ENCODE data around the gene LHPP.
A peak's percentile ranks its signal among the peaks of the same experiment; 100 is the strongest.
"Not testable (repeated sequence)": the region's sequence is repeated elsewhere in the genome, so short reads cannot be mapped to it uniquely, and the experiment has no call there.

The LHPP gene

DNA sequence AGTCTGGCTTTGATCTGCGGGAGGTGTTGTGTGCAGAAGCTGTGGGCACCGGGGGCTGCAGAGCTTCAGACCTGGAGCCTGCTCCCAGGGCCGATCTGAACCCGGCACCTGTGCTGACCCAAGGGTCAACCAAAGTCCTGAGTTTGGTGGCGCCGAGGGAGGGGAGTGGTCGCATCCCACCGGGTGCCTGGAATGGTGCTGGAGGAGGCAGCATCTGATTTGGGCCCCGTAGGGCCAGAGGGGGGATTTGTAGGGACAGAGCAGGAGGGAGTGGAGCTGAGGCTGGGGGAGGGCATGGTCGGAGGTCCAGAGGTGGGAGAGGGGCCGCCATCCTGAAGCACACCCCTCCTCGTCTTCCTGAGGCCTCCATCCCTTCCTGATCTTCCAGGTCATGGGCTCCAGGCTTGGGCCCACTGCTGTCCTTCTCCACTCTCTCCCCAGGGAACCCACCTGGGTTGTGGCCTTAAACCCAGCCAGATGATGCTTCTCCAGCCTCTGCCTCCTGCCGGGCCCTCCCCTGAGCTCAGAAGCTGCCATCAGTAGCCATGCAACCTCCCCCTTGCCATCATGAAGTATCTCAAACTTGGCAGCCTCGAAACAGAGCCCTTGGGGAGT lies 112.9 kb downstream of the LHPP start:
- no peak for DNase-seq (ENCODE audit: low read depth)

DNA sequence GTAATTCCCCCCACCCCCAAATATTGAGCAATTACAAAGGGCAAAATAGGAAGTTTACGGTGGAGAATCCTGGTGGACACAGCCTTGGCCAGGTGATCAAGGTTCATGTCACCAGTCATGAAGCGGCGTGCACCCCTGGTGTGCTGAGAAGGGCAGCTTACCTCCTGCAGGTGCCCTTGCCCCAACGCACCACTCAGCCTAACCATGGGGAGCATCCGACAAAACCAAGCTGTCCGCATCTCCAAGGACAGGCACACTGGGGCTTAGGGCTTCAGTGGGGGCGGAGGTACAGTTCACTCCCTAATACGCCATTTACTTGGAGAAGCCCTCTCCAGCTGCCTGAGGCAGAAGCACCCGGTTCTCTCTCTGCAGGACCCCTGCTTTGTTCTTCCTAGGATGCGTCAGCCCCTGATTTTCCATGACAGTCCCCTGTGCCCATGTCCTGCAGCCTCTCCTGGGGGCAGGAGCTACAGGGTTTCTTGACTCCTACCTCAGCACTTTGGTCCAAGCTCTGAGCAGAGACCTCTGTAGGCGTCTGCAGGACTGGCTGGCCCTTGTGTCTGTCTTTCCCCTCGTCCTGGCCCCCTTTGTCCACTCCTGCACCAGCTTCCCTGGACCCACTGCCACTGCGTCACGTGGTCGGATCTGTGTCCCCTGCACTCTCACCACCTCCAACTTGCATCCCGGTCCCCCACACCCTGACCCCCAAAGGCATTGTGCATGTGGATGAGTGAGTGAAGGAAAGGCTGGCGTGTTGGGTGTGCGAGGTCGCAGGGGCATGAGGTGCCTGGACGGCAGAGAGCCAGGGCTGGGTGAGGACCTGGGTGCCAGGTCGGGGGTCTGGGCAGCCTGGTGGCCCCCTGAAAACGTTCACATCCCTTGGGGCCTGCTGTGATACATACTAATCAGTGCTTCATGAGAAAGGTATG lies 113.7 kb downstream of the LHPP start:
- DNase-seq (ENCODE audit: low read depth): no peak

- no peak for DNase-seq (ENCODE audit: low read depth)
Measured at GRCh38 chr10:124576526-124577420, 115.2 kb downstream of the LHPP start.

DNA sequence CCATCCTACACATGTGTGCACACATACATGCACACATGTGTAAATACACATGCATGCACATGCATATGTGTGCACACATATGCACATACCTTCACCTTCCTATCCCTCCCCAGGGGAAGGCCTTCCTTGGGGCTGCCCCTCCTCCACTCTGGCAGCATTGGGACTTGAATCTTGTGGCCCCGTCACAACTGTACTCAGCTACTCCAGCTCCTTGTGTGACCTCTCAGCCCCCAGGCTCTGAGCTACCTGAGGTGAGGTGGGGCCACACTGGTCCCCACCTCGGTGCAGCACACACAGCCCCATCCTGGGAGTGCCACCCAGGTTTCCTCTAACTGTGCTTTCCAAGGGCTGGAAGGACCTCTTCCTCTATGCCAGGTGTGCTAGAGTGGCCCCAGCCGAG lies 116.0 kb downstream of the LHPP start:
- DNase-seq (ENCODE audit: low read depth): no peak

- no peak for DNase-seq (ENCODE audit: low read depth)
Measured at GRCh38 chr10:124578231-124579010, 116.8 kb downstream of the LHPP start.

GRCh38 chr10:124579011-124579399 lies 117.4 kb downstream of the LHPP start:
- DNase-seq (ENCODE audit: low read depth): no peak

DNA sequence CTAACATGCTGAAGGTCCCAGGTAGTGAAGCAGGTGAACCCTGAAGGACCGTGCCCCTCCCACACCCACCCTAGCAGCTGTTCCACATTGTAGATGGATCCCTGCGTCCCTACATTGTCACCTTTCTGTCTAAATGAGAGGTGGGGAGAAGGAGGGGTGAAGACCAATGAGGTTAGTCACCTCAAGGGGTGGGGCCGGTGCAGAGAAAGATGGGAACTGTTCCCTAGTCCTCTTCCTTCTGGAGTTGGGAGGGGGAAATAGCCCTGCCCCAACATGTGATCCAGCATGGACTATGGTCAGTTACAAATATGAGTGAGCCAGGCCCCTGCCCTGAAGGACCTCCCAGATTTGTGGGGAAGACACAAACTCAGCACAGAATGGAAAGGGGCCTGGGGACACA lies 124.5 kb downstream of the LHPP start:
- no peak for DNase-seq (ENCODE audit: low read depth)

DNA sequence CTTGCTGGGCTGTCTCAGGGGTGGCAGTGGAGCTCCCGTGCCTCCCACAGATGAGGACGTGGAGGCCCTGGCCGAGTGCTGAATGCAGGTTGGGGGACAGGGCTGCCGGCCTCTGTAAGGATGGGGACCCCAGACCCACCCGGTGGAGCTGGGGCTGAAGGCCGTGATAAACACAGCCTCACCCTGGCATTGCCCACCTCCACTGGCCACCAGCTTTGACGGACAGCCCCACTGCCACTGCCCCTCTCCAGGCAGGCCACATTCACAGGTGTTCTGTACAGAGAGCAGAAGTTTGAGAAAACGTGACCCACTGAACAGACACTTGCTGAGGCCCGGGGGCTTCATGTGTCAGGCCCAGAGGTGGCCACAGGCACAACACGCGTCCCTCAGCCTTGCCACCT lies 126.2 kb downstream of the LHPP start:
- no peak for DNase-seq (ENCODE audit: low read depth)

GRCh38 chr10:124588341-124588735 lies 126.7 kb downstream of the LHPP start:
- DNase-seq (ENCODE audit: low read depth): not testable (repeated sequence)

GRCh38 chr10:124588736-124589490 lies 127.3 kb downstream of the LHPP start:
- DNase-seq (ENCODE audit: low read depth): peak; percentile 60

GRCh38 chr10:124589491-124590041 lies 127.9 kb downstream of the LHPP start:
- DNase-seq (ENCODE audit: low read depth): no peak

- no peak for DNase-seq (ENCODE audit: low read depth)
Measured at GRCh38 chr10:124590216-124591122, 128.8 kb downstream of the LHPP start.

- no peak for DNase-seq (ENCODE audit: low read depth)
Measured at GRCh38 chr10:124591123-124591495, 129.5 kb downstream of the LHPP start.

GRCh38 chr10:124592101-124592500 lies 130.5 kb downstream of the LHPP start:
- DNase-seq (ENCODE audit: low read depth): no peak

DNA sequence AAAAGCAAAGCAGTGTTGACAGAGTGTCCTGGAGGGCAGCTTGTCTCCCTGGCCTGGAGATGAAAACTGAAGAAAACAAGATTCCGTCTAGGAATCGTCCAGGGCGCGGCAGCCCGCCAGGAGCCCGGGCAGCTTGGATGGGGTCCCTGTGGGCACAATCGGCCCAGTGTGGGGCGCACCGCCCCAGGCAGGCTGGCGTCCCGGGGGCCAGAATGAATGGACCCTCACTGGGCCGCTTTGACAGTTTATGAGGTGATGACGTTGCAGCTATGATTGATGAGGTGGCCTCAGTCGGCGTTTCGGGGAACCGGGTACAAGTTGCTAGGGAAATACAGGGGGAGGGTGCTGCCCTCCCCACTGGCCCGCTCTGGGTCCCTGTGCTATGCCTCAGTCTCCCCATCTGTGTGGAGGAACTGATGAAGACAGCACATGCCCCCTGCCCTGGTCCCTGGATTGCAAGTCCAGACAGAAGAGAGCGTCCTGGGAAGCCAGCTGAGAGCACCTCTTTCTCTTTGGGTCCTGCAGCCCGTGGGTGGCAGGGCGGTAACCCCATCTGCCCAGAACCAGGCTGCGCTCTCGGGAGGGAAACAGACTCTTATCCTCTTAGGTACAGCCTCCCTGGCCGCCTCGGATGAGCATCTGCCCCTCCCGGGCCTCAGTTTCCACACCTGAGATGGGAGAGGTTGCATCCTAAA lies 131.3 kb downstream of the LHPP start:
- no peak for DNase-seq (ENCODE audit: low read depth)

GRCh38 chr10:124593431-124593985 lies 131.9 kb downstream of the LHPP start:
- no peak for DNase-seq (ENCODE audit: low read depth)

DNA sequence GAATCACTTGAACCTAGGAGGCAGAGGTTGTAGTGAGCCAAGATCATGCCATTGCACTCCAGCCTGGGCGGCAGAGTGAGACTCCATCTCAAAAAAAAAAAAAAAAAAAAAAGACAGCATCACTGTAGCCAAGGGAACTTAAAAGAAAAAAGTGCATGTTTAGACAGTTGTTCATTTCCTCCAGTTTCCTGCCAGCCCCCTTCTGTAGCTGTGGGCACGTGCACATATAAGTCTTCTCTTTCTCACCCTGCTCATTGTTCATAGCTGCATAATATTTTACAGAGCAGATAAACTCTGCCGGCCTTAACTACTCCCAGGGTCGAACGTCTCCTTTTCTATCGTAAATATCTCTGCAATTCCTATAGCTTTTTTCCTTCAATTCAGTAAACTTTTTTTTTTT lies 132.6 kb downstream of the LHPP start:
- DNase-seq (ENCODE audit: low read depth): no peak

DNA sequence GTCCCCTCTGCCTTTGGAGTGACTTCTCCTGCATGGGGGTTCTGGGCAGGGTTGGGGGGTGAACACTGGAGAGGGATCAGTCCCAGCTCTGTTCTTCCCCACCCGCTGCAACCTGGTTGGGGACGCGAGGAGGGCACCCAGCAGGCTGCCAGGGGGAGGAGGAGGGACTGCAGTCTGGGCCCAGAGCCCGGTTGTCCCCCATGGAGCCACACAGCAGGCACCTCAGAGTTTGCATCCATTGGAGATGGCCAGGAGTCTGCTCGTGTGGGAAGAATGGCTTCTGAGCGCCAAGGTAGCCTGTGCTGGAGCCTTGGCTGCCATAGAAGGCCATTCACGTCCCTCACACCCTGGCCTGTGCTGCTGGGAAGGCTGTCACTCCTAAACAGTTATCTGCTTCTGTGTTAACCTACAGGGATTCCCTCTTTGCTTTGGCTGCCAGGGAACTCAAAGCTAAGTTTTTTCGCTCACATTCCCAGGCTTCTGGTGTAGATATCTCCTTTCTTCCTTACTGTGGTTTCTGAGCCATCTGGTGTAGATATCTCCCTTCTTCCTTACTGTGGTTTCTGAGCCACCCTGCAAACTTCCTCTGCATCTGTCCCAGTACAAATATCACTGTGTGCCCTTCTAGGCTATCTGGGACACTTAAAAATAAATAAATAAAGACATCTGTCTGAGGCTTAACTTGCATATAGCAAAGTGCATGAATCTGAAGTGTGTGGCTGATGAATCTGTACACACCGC lies 133.7 kb downstream of the LHPP start:
- DNase-seq (ENCODE audit: low read depth): no peak

Data from amniotic epithelial cell (primary cell).